HG03159 (cell line): ENCODE results near the gene CASP6.

Source experiments
- ATAC-seq: cut with Tn5 transposase; IDR thresholded peaks from one replicate; pipeline ENCODE4 v1.9.1; 2021; ENCODE audit warnings: mild to moderate bottlenecking, moderate library complexity; ENCODE audit not compliant: unreplicated experiment

The CASP6 gene

DNA sequence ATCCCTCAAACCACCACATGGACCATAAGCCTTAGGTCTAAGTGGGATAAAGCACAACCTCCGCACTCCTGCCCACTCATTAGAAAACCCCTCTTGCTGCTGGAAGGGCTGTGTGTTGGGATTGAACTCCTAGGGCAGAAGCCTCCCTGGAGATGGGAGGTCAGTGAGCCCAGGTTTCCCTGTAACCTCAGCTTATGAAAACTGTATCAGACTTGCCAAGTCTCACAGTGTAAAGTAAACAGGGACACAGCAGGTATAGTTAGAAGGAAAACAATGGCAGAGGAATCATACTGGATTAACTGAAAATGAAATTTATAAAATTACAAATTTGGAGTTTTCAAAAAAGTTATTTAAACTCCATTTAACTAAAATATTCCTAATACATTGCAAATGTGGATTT lies 29.9 kb downstream of the CASP6 start:
- ATAC-seq = no peak

DNA sequence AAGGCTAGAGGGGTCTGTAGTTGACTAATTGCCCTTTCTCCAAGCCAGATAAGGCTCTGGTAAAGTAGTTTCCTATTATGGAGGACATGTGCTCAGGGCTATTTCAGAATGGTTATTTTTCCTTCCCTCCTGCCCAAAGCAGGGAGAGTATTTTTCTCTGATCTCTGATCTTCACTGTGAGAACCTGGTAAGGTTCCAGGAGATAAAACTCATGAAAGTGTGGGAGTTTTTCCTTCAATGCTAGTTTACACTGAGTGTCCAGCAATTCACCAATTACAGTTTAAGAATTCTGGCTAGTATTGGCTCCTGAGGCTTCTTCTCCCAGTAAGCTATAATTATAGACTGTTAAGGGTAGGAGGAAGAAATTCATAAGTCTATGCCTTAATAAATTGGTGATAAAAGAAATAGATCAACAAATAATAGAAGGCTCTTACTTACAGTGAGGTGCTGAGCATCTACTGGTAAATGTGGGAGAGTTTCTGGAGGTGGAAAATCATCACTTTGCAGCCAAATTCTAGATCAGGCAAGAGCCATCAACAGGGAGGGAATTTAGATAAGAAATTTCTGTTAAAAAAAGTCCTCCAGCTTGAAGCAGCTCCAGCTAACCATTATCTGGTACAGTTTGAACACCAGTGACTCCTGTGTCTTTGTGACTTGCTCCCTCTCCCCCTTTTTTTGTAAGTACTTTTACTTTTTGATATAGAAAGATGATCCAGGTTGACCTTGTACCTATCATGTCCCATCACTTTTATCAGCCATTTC lies 30.9 kb downstream of the CASP6 start:
- ATAC-seq = no peak

DNA sequence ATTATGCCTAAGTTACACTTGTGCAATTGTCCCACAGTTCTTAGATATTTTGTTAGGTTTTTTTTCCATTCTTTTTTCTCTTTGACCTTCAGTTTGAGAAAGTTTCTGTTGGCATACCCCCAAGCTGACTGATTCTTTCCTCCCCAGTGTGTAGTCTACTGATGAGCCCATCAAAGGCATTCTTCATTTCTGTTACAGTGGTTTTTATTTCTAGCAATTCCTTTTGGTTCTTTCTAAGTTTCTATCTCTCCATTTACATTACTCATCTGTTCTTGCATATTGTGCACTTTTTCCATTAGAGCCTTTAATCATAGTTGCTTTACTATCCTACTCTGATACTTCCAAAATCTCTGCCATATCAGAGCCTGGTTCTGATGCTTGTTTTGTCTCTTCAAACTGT lies 31.9 kb downstream of the CASP6 start:
- no peak for ATAC-seq

DNA sequence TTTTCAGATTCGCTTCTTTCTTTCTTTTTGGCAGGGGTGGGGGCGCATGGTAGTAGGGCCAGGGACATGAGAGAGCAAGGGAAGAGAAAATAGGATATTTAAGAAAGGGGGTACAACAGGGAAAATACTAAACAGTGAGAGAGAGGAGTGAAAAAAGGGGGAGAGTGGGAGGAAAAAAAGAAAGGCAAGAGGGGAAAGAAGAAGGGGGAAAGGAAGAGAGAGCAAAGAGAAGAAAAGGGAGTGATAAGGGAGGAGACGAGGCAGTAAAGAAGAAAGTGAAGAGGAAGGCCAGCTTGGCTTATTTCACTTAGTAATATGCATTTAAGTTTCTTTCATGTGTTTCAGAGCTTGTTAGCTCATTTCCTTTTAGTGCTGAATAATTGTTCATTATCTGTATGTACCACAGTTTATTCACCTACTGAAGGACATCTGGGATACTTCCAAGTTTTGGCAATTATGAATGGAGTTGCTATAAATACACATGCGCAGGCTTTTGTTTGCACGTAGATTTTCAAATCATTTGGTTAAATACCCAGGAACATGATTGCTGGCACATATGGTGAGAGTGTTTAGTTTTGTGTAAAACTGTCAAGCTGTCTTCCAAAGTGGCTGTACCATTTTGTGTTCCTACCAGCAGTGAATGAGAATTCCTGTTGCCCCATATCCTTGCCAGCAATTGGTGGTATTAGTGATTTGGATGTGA lies 37.3 kb downstream of the CASP6 start:
- ATAC-seq = no peak

DNA sequence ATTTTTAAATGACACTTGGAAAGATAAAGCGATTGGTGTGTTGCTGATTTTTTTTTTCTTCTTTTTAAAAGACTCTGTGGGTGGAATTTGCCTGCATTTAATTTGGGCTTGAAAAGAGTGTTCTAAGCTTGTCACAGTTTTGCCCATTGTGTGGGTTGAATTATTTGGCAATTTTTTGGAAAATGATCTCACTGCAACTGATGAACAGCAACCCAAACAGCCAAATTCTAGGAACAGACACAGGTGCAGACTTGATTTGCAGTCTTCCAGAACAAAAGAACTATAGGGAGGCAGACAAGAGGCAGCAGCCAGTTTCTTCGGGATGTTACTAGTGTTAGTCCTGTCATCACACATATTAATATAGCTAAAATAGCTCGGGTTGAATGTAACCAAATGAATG lies 40.5 kb downstream of the CASP6 start:
- no peak for ATAC-seq

DNA sequence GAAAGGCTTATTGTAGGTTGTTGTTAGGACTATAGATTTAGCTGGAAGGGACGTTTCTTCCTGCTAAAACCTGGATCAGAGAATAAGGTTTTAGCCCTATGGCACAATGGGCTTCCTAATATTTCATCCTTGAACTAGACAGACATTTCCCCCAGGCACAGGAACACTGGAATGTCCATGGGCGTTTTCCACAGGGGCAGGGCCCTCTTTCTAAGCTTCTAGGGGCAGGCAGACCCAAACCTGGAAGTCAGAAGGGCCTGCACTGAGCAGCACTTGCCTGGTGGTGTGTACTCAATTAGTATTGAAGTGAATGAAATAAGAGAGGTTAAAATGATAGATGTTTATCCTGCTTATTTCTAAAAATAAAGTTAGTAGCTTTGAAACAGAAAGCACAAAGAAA lies 41.1 kb downstream of the CASP6 start:
- no peak for ATAC-seq

DNA sequence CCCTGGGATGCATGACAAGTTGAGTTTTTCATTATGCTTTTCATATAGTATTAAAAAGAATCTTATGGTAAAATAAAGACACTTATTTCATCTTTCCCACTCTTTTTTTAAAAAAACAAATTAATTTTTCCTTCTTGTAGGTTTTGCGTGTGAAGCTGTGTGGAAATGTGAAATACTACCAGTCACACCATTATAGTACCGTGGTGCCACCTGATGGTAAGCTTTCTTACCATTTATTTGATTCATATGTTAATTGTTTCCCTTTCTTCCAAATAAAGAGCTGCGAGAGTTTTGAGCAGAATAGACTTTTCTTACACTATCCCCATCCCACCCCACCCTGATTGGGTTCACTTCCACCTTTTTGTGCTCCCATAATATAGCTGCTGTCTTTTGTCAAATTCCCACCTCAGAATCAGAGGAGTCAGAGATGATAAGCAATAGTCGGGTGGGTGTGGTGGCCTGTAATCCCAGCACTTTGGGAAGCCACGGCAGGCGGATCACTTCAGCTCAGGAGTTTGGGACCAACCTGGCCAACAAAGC lies 44.3 kb downstream of the CASP6 start:
- no peak for ATAC-seq

DNA sequence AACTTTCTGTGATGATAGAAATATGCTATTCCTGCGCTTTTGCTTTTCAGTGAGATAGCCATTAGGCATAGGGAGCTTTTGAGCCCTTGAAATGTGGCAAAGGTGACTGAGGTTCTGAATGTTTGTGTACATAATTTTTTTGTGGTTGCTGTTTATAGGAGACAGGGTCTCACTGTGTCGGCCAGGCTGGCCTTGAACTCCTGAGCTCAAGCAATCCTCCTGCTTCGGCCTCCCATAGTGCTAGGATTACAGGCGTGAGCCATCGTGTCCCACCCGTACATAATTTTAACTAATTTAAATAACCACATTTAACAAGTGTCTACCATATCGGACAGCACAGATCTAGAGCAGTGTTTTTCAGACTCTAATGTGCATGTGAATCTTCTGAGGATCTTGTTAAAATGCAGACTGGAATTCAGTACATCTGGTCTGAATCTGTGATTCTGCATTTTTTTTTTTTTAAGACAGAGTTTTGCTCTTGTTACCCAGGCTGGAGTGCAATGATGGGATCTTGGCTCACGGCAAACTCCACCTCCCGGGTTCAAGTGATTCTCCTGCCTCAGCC lies 45.3 kb downstream of the CASP6 start:
- ATAC-seq = no peak

DNA sequence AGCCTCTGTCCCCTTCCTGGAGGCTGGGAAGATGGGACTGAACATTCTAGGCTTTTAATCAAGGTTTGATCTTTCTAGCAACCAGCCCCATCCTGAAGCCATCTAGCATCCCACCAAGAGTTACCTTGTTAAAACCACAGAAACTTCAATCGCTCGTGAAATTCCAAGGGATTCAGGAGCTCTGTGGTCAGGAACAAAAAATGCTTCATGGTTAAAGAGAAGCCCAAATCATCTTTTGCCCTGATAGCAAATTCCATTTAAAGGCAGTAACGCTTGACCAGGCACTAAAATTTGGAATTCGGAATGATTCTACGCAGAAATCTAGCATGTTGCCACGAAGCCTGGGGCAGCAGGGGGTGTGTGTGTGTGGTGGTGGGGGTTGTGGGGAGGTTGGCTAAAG lies 47.8 kb downstream of the CASP6 start:
- no peak for ATAC-seq

DNA sequence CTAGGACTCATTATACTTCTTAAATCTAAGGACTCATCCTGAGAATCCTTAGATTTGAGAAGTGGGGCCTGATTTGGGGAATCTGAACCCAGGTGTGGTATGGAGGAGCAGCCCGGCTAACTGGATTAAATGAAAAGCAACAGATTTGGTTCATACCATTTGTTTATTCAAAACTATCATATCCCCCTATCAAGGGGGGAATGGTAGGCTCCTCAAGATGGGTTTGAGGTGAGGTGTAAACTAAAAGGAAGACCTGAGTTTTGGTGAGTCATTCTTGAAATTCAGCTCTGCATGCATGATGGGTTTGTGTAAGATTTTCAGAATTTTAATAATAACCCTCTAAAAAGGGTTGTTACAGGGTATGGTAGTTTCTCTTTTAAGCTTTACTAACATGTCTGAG lies 53.4 kb downstream of the CASP6 start:
- peak; percentile 80 for ATAC-seq

DNA sequence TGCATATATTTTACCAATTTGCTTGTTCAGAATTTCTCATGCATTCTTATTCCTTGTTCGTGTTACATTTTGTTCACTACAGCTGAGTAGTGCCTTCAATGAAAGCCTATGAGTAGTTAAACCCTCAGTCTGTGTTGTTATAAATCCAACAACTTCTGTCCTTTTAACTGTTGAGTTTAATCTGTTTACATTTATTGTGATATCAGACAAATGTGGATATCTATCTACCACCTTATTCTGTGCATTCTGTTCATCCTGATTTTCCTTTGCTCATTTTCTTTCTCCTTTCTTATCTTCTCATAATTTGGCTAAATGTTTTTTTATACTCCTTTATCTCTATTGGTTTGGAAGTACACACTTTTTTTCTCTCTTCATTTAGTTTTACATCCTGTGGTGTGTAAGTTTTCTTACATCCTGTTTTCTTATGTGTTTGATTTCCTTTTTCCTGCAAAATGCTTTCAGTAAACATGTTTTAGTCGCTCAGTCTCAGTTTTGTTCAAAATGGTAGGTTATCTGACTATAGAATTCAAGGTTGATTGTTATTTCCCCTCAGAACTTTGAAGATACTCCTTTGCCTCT lies 54.2 kb downstream of the CASP6 start:
- ATAC-seq = no peak

DNA sequence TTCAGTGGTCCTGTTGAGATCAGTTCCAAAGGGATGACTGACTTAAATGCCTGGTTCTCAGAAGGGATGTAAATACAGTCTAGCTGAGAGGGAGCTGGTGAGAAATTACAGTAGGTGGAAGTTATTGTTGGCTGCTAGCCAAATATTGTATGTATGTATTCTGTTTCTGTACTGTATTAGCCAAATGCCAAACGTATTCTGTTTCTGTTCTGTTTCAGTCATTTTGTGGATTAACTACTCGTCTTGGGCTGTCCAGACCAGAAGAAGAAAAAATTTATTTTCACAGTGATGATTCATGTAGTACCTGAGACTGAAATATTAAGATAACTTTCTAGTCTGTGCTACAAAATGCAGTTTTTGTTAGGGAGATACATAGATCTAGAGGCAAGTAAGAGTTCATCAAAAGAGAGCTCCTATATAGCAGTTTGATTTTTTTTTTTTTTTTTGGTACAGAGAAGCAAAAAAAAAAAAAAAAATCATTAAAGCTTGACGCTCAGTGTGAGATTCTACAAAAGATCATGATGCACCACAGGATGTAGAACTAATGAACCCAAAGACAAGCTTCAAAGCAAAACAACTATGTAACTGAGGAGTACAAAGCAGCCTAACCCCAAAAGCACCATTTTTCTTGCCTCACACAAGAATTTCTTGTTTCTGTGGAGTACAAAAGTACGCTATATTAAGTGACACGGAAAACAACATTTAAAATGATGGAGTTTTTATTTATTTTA lies 54.8 kb downstream of the CASP6 start:
- ATAC-seq = peak; percentile 71

DNA sequence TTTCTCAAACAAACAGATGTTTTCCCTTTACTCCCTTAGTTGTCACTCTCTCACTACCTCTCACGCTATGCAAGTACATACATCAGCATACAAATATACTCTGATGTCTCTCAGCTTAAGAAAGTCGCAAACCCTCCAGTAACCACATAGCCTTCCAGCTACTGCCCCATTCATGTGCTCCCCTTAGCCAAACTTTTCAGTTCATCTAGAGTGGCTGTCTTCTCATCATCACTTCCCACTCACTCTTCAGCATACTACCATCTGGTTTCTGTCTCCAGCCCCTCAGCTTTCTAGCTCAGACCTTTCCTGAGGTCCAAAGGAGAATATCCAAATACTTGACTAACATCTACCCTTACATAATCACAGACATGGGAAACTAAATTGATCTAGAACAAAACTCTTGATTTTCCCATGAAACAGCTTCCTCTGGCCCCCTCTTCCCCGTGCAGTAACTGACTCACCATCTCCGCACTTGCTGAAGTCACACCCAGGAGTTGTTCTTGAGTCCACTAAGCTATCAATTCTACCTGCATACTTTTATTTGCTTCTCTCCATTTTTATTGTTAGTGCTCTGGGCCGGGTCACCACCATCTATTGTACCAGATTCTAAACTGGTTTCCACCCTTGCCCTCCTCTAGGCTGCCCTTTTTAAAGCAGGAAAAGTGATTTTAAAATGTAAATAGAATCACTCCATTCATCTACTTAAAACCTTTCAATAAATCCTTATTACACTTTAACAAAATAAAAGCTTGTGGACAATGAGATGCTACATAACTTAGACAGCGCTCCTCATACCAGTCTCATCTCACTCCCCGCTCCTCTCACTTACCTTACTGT lies 57.2 kb downstream of the CASP6 start:
- no peak for ATAC-seq

DNA sequence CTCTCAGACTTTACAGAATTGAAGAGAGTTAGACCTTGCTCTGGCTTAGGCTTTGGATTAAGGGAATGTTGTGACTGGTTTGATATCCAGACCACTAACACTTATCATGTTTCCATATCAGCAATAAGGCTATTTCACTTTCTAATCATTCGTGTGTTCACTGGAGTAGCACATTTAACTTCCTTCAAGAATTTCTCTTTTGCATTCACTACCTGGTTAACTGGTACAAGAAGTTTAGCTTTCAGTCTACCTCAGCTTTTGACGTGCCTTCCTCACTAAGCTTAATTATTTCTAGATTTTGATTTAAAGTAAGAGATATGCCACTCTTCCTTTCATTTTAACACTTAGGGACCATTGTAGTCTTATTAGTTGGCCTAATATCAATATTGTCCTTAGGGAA lies 62.6 kb downstream of the CASP6 start:
- no peak for ATAC-seq
